Spleen (tissue), 11 donors: Measurements from ENCODE around the gene NTN1. TPM values are rescaled to one million over a fixed set of nuclear protein-coding genes. Genes with fewer than 3 reads are reported as not detected.

Source experiments
- DNase-seq: peaks from one replicate; pipeline ENCODE4 v3.0.0-alpha.2; 2020
- H3K27ac ChIP-seq, 8 donors: fragments of 200-600 bp; sonication (generic) in 7 of 8; 1 replicate in 4 of 8; 2 replicates in 4 of 8; pipeline versions ENCODE4 v1.5.0 to v1.8.0; 2016 to 2021; ENCODE audit warnings: inconsistent platforms in 4 of 8, mild to moderate bottlenecking in 4 of 8, moderate library complexity in 1 of 8
- H3K27me3 ChIP-seq, 7 donors: fragments of 200-600 bp; sonication (generic) in 6 of 7; replicated peaks in 1 of 7; 1 replicate in 4 of 7; 2 replicates in 3 of 7; pipeline versions ENCODE4 v1.5.0 to v1.8.0; 2016 to 2021; ENCODE audit warnings: inconsistent platforms in 3 of 7, mild to moderate bottlenecking in 1 of 7
- H3K36me3 ChIP-seq, 6 donors: fragments of 200-600 bp; sonication (generic) in 5 of 6; 1 replicate in 4 of 6; 2 replicates in 2 of 6; pipeline versions ENCODE4 v1.5.0 to v1.8.0; 2016 to 2021; ENCODE audit warnings: inconsistent platforms in 2 of 6
- H3K4me1 ChIP-seq, 6 donors: fragments of 200-600 bp; sonication (generic) in 5 of 6; 1 replicate in 3 of 6; 2 replicates in 3 of 6; pipeline versions ENCODE4 v1.5.0 to v1.8.0; 2016 to 2021; ENCODE audit warnings: inconsistent platforms in 3 of 6
- H3K4me3 ChIP-seq, 8 donors: fragments of 200-600 bp; sonication (generic) in 7 of 8; 1 replicate in 4 of 8; 2 replicates in 4 of 8; pipeline versions ENCODE4 v1.5.0 to v1.8.0; 2016 to 2021; ENCODE audit warnings: inconsistent platforms in 4 of 8, mild to moderate bottlenecking in 4 of 8, moderate library complexity in 2 of 8
- H3K9me3 ChIP-seq, 8 donors: fragments of 200-600 bp; sonication (generic) in 7 of 8; 1 replicate in 4 of 8; 2 replicates in 4 of 8; pipeline versions ENCODE4 v1.5.0 to v1.8.0; 2016 to 2021; ENCODE audit warnings: inconsistent platforms in 4 of 8
- POLR2A ChIP-seq, 3 donors: fragments of 450-650 bp; IDR thresholded peaks; one replicate each; pipeline ENCODE4 v1.5.1; 2017; ENCODE audit warnings: antibody characterized with exemption in 3 of 3, mild to moderate bottlenecking in 1 of 3
- POLR2AphosphoS5 ChIP-seq, 3 donors: sonication (generic); formaldehyde crosslinking; IDR thresholded peaks; one replicate each; pipeline ENCODE4 v1.5.1; 2017; ENCODE audit warnings: antibody characterized with exemption in 3 of 3
- WGBS, 5 donors: extraction: QIAGEN DNeasy Blood & Tissue Kit in 3 of 5; methylation state at CpG; one replicate each; pipeline versions ENCODE4 v1.1.5 to v1.1.7; 2013 to 2018; 5-methylcytosine and 5-hydroxymethylcytosine counted together
- intact Hi-C: fragments of 100-400 bp; cut with DNase I; formaldehyde crosslinking; loops from one replicate; pipeline ENCODE4 v1.15.0; 2023; ENCODE audit warnings: low total_unique reads
- polyA plus RNA-seq, 3 donors: library from polyadenylated mRNA; stranded (reverse); fragments of 200-250 nt; gene quantifications; one replicate each; pipeline ENCODE4 v1.2.1, GENCODE V29; 2013
- total RNA-seq, 7 donors: library from RNA; depleted of rRNA in 3 of 7; stranded (reverse); fragments of >200 nt in 3 of 7; fragmentation: NEBNext Ultra II Directional in 4 of 7; extraction: Animal tissue kit (Norgen Biotek cat#: 25700) in 4 of 7; gene quantifications; one replicate each; pipeline versions ENCODE4 v1.1.0 to v1.2.1, GENCODE V29; 2016 to 2021
- TF ChIP-seq, protein P1 (sequence below), 11 experiments: fragments of 200-600 bp in 7 of 11; fragments of 450-650 bp in 4 of 11; sonication (generic) in 4 of 11; IDR thresholded peaks in 8 of 11; conservative IDR thresholded peaks in 3 of 11; 1 replicate in 7 of 11; 2 replicates in 4 of 11; pipeline versions ENCODE4 v1.4.0 to v1.8.0; 2016 to 2021; ENCODE audit warnings: antibody characterized with exemption in 11 of 11, inconsistent platforms in 4 of 11, mild to moderate bottlenecking in 1 of 11
- donor health status: healthy with polysubstance abuse.
- donor health status: DM: no; HTN: no; CAD: no; lungs with moderate emphysema.
- donor health status: DM: no; HTN: no; CAD: no.
- donor health status: Bipolar disorder and iron deficiency.
- donor health status: healthy.
- donor health status: DM: no; HTN: no; CAD: no.
- donor health status: DM: yes; HTN: yes; CAD: no.

NTN1 gene
- total and polyA plus RNA-seq, 10 donors: 0.07 to 0.43 (median 0.23) TPM; not detected in 2

DNA sequence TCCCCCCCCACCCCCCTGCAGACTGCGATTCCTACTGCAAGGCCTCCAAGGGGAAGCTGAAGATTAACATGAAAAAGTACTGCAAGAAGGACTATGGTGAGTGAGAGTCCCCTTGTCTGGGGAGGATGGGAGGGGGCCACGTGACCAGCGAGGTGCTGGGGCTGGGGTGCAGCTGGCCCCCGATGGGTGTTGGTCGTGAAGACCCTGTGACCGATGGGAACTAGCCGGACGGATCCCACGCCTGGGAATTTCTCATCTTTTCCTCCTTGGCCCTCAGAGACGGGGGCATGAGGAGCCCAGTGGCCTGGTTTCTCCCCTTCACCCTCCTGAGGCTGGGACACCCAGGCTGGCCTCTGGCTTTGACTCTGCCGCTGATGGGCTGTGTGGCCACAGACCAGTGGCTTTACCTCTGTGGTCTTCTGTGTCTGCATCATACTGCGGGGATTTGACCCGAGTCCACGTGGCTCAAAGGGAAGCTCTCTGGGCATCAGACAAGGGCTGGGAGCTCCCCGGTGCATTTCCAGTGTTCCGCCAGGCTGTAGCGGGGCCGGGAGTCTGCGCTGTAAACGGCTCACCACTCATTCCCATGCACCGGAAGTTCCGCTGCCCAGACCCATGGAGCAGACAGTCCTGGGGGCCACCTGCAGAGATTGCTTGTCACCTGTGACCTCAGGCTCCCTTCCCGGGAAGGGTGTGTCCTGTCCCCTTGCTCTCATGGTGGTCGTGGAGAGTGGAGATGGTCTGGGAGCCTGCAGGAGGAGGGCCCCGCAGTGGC is 200.0 kb downstream of the NTN1 start:
- intact Hi-C loops: no loop called here
- no peak overlapping the region for H3K27ac ChIP-seq
- H3K9me3 ChIP-seq: peaks cover 0 to 9% (median 5%) of the 10 kb centered on the region in 8 donors
- H3K4me3 ChIP-seq: no peak overlapping the region
- no peaks in the 10 kb centered on the region for H3K36me3 ChIP-seq
- DNase-seq: peak; percentile 47
- WGBS, 5 donors: 85 to 95% (median 92%) methylated on average over 17 to 25 of the region's 25 CpGs
- H3K4me1 ChIP-seq: no peaks in the 10 kb centered on the region
- TF ChIP-seq POLR2AphosphoS5 (IDR thresholded peaks at IDR 0.05) (no peak), POLR2A (IDR thresholded peaks at IDR 0.05) (no peak)
- TF ChIP-seq, protein P1, sequence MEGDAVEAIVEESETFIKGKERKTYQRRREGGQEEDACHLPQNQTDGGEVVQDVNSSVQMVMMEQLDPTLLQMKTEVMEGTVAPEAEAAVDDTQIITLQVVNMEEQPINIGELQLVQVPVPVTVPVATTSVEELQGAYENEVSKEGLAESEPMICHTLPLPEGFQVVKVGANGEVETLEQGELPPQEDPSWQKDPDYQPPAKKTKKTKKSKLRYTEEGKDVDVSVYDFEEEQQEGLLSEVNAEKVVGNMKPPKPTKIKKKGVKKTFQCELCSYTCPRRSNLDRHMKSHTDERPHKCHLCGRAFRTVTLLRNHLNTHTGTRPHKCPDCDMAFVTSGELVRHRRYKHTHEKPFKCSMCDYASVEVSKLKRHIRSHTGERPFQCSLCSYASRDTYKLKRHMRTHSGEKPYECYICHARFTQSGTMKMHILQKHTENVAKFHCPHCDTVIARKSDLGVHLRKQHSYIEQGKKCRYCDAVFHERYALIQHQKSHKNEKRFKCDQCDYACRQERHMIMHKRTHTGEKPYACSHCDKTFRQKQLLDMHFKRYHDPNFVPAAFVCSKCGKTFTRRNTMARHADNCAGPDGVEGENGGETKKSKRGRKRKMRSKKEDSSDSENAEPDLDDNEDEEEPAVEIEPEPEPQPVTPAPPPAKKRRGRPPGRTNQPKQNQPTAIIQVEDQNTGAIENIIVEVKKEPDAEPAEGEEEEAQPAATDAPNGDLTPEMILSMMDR (IDR thresholded peaks at IDR 0.05 in 8 of 11, conservative IDR thresholded peaks at IDR 0.05 in 3 of 11): no peak
- H3K27me3 ChIP-seq: peaks cover 0 to 13% (median 0%) of the 10 kb centered on the region in 7 donors

DNA sequence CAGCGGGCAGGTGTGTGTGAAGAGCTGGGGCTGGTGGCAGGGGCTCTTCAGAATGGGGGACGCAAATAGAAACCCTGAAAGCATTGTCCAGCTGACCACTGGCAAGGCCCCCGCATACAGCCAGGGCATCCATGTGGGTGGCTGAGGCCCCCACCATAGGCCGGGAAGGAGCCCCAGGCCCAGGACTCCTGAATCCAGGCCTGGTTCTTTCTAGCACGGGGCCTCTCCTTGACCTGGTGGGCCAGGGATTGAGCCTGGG is 200.5 kb downstream of the NTN1 start:
- WGBS, 5 donors: 79 to 95% (median 90%) methylated on average over 5 of the region's 5 CpGs
- no peak overlapping the region for H3K27ac ChIP-seq

DNA sequence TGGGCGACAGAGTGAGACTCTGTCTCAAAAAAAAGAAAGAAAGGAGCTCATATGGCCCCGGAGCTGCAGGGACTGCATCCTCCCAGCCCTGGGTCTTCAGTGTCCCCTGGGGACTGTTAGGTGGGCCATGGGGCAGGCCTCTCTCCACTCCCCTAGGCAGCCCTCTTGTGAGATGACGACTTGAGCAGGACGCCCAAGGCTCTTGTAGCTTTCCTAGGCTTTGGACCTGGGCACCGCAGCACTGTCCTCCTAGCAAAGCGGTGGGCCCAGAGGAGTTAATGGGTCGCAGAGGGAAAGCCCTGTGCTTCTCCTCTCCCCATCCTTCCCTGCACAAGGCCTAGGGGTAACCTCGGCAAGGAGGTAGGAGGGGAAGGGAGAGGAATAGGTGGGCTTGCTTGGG is 202.2 kb downstream of the NTN1 start:
- Histone ChIP-seq H3K4me1 (peaks cover 0 to 3% (median 0%) of the 10 kb centered on the region in 6 donors), H3K4me3 (no peak overlapping the region), H3K27me3 (peaks cover 0 to 19% (median 0%) of the 10 kb centered on the region in 7 donors), H3K36me3 (no peaks in the 10 kb centered on the region), H3K27ac (no peak overlapping the region), H3K9me3 (no peaks in the 10 kb centered on the region)
- 76 to 88% (median 85%) methylated on average over 8 of the region's 8 CpGs for WGBS, 5 donors
- TF ChIP-seq, protein P1 (IDR thresholded peaks at IDR 0.05 in 8 of 11, conservative IDR thresholded peaks at IDR 0.05 in 3 of 11): no peak
- TF ChIP-seq POLR2A (IDR thresholded peaks at IDR 0.05): no peak
- TF ChIP-seq POLR2AphosphoS5 (IDR thresholded peaks at IDR 0.05): no peak
- peak; percentile 48 for DNase-seq
- intact Hi-C loops: no loop called here

More for the DNA sequence above, 200.5 kb downstream of the NTN1 start:
- Histone ChIP-seq H3K4me3 (no peak overlapping the region), H3K9me3 (peaks cover 0 to 4% (median under 1%) of the 10 kb centered on the region in 8 donors), H3K36me3 (no peaks in the 10 kb centered on the region), H3K27me3 (peaks cover 0 to 18% (median 0%) of the 10 kb centered on the region in 7 donors), H3K4me1 (peaks cover 0 to 3% (median 0%) of the 10 kb centered on the region in 6 donors)
- DNase-seq: no peak
- intact Hi-C loops: no loop called here
- no peak for TF ChIP-seq POLR2AphosphoS5 (IDR thresholded peaks at IDR 0.05)
- no peak for TF ChIP-seq POLR2A (IDR thresholded peaks at IDR 0.05)
- TF ChIP-seq, protein P1 (IDR thresholded peaks at IDR 0.05 in 8 of 11, conservative IDR thresholded peaks at IDR 0.05 in 3 of 11): no peak

DNA sequence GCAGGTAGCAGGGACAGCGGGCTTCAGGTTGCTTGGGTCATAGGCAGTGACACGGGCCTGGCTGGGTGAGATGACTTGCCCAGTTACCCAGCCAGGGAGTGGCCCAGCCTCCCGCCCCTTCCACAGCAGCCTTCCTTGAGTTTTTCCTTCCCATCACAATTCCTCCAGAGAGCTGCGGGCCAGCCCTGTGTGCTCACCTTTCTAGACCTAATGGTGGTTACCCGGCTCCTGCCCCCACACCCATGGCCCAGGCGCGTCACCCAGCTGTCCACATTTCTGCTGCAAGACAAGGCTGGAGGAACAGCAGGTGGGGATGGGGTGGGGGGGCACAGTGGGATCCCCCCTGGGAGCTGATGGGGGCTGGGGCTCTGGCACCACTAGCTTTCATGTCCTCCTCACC is 203.2 kb downstream of the NTN1 start:
- Histone ChIP-seq H3K27me3 (peaks cover 0 to 17% (median 0%) of the 10 kb centered on the region in 7 donors), H3K27ac (no peak overlapping the region), H3K4me1 (peaks cover 0 to 3% (median 0%) of the 10 kb centered on the region in 6 donors), H3K36me3 (no peaks in the 10 kb centered on the region), H3K9me3 (no peaks in the 10 kb centered on the region), H3K4me3 (no peak overlapping the region)
- peak; percentile 44 for DNase-seq
- 94 to 97% (median 96%) methylated on average over 4 to 7 of the region's 7 CpGs for WGBS, 5 donors
- intact Hi-C loops: no loop called here
- TF ChIP-seq, protein P1 (IDR thresholded peaks at IDR 0.05 in 8 of 11, conservative IDR thresholded peaks at IDR 0.05 in 3 of 11): no peak
- no peak for TF ChIP-seq POLR2A (IDR thresholded peaks at IDR 0.05)
- TF ChIP-seq POLR2AphosphoS5 (IDR thresholded peaks at IDR 0.05): no peak
